Uterus (tissue), 2 donors: ENCODE results near the gene FGF19.

Experiments used
- CTCF ChIP-seq, 4 experiments: fragments of 200-600 bp in 2 of 4; fragments of 450-650 bp in 2 of 4; sonication (generic) in 2 of 4; IDR thresholded peaks; one replicate each; pipeline ENCODE4 v1.5.1; 2016 to 2019; ENCODE audit warnings: antibody characterized with exemption in 4 of 4, mild to moderate bottlenecking in 2 of 4, moderate library complexity in 1 of 4
- POLR2A ChIP-seq, 2 donors: fragments of 450-650 bp; IDR thresholded peaks; one replicate each; pipeline ENCODE4 v1.6.1; 2016; ENCODE audit warnings: antibody characterized with exemption in 2 of 2, mild to moderate bottlenecking in 1 of 2, moderate library complexity in 1 of 2

GRCh38 chr11:69708736-69709401, 5.0 kb upstream of the FGF19 start:
- TF ChIP-seq POLR2A (IDR thresholded peaks at IDR 0.05) (no peak), CTCF (IDR thresholded peaks at IDR 0.05) (no peak)
